NB4 (cell line): Measurements from ENCODE around the gene MCCC1.
"Not testable (repeated sequence)": the region's sequence is repeated elsewhere in the genome, so short reads cannot be mapped to it uniquely, and the experiment has no call there.

Experiments used
- DNase-seq: peaks from one replicate; pipeline ENCODE4 v3.0.0; 2010; ENCODE audit warnings: low read depth
- H3K4me3 ChIP-seq: one replicate; pipeline ENCODE4 v1.5.1; 2011; ENCODE audit warnings: mild to moderate bottlenecking, low read depth, low read length, moderate library complexity
- MYC ChIP-seq: IDR thresholded peaks from 2 replicates; pipeline ENCODE4 v1.6.1; 2011; ENCODE audit warnings: low read depth, low read length
- POLR2A ChIP-seq: IDR thresholded peaks from 2 replicates; pipeline ENCODE4 v1.6.1; 2011; ENCODE audit warnings: mild to moderate bottlenecking; ENCODE audit not compliant: insufficient read length; ENCODE audit errors: extremely low read depth
- TF ChIP-seq, protein P1 (sequence below): IDR thresholded peaks from 2 replicates; pipeline ENCODE4 v1.6.1; 2011; ENCODE audit warnings: low read depth, low read length
- TF ChIP-seq, protein P2 (sequence below): IDR thresholded peaks from one replicate; pipeline ENCODE4 v1.5.1; 2012; ENCODE audit warnings: low read depth, low read length

The MCCC1 gene

DNA sequence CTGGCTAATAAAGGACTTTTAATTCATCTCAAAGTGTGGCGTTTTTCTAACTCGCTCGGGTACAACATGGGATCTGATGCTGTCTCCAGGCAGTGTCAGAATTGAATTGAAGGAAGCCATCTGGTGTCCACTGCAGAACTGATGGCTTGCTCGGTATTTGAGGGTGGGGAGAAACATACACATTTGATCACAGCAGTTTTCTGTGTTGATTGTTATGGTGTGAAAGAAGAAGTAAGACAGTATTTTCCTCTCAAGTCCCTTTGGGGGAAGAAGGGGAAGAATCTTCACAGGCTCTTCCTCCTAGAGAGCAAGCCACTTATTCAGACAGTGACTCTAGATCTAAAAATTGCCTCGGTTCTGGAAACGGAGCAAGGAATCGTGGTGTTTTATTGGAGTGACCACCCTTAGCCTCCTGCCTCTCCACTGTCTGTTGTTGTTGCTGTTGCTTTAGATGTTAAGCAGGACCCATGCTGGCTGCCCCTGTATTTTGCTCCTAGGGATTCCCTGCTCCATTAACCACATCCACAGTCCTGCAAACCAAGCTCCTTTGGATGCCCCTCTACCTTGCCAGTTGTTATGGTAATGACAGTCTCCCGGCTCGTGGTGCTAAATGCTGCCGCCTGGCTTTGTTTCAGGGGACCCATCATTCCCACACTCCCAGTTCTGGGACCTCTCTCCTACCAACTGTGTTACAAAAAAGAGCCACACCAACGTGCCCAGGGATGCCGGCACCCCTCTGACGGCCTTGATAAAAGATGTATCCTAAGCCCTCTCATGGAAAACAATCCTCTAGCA lies 15.3 kb upstream of the MCCC1 start:
- TF ChIP-seq, protein P1, sequence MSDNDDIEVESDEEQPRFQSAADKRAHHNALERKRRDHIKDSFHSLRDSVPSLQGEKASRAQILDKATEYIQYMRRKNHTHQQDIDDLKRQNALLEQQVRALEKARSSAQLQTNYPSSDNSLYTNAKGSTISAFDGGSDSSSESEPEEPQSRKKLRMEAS = no peak
- TF ChIP-seq MYC = no peak
- no peak for TF ChIP-seq POLR2A
- TF ChIP-seq, protein P2, sequence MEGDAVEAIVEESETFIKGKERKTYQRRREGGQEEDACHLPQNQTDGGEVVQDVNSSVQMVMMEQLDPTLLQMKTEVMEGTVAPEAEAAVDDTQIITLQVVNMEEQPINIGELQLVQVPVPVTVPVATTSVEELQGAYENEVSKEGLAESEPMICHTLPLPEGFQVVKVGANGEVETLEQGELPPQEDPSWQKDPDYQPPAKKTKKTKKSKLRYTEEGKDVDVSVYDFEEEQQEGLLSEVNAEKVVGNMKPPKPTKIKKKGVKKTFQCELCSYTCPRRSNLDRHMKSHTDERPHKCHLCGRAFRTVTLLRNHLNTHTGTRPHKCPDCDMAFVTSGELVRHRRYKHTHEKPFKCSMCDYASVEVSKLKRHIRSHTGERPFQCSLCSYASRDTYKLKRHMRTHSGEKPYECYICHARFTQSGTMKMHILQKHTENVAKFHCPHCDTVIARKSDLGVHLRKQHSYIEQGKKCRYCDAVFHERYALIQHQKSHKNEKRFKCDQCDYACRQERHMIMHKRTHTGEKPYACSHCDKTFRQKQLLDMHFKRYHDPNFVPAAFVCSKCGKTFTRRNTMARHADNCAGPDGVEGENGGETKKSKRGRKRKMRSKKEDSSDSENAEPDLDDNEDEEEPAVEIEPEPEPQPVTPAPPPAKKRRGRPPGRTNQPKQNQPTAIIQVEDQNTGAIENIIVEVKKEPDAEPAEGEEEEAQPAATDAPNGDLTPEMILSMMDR = no peak
- no peak overlapping the region for H3K4me3 ChIP-seq

DNA sequence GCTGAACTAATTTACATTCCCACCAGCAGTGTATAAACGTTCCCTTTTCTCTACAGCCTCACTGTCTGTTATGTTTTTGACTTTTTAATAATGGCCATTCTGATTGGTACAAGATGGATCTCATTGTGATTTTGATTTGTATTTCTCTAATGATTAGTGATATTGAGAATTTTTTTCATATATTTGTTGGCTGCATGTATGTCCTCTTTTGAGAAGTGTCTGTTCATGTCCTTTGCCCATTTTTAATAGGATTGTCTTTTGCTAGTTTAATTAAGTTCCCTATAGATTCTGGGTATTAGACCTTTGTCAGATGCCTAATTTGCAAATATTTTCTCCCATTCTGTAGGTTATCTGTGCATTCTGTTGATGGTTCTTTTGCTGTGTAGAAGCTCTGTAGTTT lies 10.6 kb upstream of the MCCC1 start:
- not testable (repeated sequence) for DNase-seq, H3K4me3 ChIP-seq

More for the DNA sequence above, 15.3 kb upstream of the MCCC1 start:
- no peak for DNase-seq

DNA sequence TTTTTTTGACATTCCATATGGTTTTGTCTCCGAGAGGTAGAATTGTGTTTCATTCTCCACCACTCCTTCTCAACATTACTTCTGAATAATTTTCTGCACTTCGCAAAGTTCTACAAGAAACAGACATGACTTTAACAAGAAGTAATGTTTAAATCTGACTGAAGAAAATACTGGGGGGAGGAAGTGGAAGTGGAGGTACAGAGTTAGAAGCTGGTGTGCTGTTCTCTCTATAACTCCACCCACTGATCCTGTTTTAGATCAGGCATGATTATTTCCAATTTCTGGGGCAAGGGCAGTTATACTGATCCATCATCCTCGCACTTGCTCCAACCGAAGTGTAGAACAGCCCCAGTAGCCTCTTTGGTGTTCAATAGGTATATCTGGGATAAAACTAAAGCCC lies 9.2 kb upstream of the MCCC1 start:
- H3K4me3 ChIP-seq = no peak overlapping the region
- DNase-seq = no peak
- no peak for TF ChIP-seq MYC
- no peak for TF ChIP-seq POLR2A
- TF ChIP-seq, protein P2 = no peak
- TF ChIP-seq, protein P1 = no peak

DNA sequence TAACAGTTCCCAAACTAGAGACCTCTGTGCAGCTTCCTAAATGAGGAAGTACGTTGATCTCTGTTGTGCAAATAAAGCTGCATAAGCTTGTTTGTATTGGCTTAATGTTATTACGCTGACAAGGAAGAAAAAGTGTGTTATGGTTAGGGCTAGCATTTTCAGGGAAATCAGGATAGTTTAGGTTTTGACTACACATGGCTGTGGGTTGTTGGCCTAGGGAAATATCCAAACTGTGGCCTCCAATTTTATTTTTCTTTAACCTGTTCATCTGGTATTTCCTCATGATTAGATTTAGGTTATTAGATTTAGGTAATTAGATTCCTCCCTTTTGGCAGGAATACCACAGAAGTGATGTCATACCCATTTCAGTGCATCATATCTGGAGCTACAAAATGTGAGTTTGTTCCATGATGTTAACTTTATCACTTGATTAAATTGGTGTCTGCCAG lies 8.7 kb upstream of the MCCC1 start:
- TF ChIP-seq POLR2A (no peak), MYC (no peak)
- TF ChIP-seq, protein P2 = no peak
- DNase-seq = peak; percentile 43
- no peak overlapping the region for H3K4me3 ChIP-seq

DNA sequence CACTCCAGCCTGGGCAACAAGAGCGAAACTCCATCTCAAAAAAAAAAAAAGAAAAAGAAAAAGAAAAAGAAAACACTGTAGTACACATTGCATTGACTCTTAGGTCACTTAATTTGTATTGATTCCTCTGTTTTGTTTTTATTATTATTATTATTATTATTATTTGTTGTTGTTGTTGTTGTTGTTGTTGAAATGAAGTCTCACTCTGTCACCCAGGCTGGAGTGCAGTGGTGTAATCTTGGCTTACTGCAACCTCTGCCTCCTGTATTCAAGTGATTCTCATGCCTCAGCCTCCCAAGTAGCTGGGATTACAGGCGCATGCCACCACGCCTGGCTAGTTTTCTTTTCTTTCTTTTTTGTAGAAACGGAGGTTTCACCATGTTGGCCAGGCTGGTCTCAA lies 8.1 kb upstream of the MCCC1 start:
- DNase-seq, H3K4me3 ChIP-seq: not testable (repeated sequence)

DNA sequence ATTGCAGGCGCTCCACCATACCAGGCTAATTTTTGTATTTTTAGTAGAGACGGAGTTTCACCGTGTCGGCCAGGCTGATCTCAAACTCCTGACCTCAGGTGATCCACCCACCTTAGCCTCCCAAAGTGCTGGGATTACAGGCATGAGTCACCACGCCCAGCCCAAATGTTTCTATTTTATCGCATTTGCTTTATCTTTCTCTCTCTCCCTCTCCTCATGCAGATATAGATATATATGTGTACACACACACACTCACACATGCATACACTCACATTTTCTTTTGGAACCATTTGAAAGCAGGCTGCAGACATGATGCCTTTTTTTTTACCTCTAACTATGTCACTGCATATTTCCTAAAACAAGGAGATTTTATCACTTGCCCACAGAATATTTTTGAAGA lies 7.3 kb upstream of the MCCC1 start:
- H3K4me3 ChIP-seq = no peak overlapping the region
- DNase-seq = no peak
- TF ChIP-seq, protein P1 = no peak
- TF ChIP-seq, protein P2 = no peak
- TF ChIP-seq MYC (no peak), POLR2A (no peak)

DNA sequence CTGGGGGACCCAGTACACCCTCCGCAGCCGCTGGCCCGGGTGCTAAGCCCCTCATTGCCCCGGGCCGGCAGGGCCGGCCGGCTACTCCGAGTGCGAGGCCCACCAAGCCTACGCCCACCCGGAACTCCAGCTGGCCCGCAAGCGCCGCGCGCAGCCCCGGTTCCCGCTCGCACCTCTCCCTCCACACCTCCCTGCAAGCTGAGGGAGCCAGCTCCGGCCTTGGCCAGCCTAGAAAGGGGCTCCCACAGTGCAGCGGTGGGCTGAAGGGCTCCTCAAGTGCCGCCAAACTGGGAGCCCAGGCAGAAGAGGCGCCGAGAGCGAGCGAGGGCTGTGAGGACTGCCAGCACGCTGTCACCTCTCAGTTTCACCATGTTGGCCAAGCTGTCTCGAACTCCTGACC lies 4.7 kb upstream of the MCCC1 start:
- not testable (repeated sequence) for DNase-seq, H3K4me3 ChIP-seq

DNA sequence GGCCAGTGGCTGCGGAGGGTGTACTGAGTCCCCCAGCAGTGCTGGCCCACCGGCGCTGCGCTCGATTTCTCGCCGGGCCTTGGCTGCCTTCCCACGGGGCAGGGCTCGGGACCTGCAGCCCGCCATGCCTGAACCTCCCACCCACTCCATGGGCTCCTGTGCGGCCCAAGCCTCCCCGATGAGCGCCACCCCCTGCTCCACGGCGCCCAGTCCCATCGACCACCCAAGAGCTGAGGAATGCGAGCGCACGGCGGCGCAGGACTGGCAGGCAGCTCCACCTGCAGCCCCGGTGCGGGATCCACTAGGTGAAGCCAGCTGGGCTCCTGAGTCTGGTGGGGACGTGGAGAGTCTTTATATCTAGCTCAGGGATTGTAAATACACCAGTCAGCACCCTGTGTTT lies 1.7 kb upstream of the MCCC1 start:
- not testable (repeated sequence) for DNase-seq, H3K4me3 ChIP-seq
